K562 (cell line): ENCODE data around the gene CABP2. TPM values are rescaled to one million over a fixed set of nuclear protein-coding genes. Genes with fewer than 3 reads are reported as not detected.

Experiments
- HSF4 ChIP-seq: fragments of 250-450 bp; sonication (Bioruptor Pico); IDR thresholded peaks from 2 replicates; pipeline ENCODE4 v2.1.2; 2022; ENCODE audit warnings: mild to moderate bottlenecking, moderate library complexity, borderline replicate concordance
- PHF8 ChIP-seq: fragments of 200-600 bp; sonication (generic); IDR thresholded peaks from 2 replicates; pipeline ENCODE4 v1.6.1; 2012; ENCODE audit warnings: mixed run types, mild to moderate bottlenecking, inconsistent platforms, low read length, moderate library complexity, borderline replicate concordance
- RREB1 ChIP-seq: fragments of 250-450 bp; sonication (Bioruptor Pico); IDR thresholded peaks from 2 replicates; pipeline ENCODE4 v1.4.0; 2020
- SOX6 ChIP-seq: fragments of 450-650 bp; IDR thresholded peaks from 2 replicates; pipeline ENCODE4 v1.6.1; 2014; ENCODE audit warnings: mild to moderate bottlenecking
- ZNF239 ChIP-seq: fragments of 250-450 bp; sonication (Bioruptor Pico); IDR thresholded peaks from 2 replicates; pipeline ENCODE4 v1.4.0; 2020; ENCODE audit warnings: mild to moderate bottlenecking
- microRNA-seq: library from miRNA; unstranded; fragments of <30 nt; microRNA quantifications from one replicate; pipeline ENCODE4, GENCODE V29; 2018; ENCODE audit warnings: borderline microRNAs expressed
- polyA plus RNA-seq, 8 experiments: library from polyadenylated mRNA; depleted of rRNA in 4 of 8; stranded (reverse) in 5 of 8; unstranded in 3 of 8; fragments of >200 nt; fragmentation: Nextera tagmentation in 2 of 8; fragmentation: Illumina TruSeq in 1 of 8; extraction: Ambion mirVana in 2 of 8; extraction: Trizol in 1 of 8; gene quantifications; 2 replicates each; pipeline versions ENCODE4 v1.2.1 to v1.2.3, GENCODE V29; 2011 to 2014; ENCODE audit warnings: inconsistent platforms in 1 of 8, missing spikeins in 1 of 8
- small RNA-seq: library from RNA; depleted of rRNA; stranded (forward); fragments of <200 nt; gene quantifications from one replicate; pipeline ENCODE3, GENCODE V24; 2014
- total RNA-seq, 7 experiments: library from RNA; depleted of rRNA in 6 of 7; stranded (reverse); fragments of >200 nt in 6 of 7; fragmentation: Illumina TruSeq in 2 of 7; extraction: Trizol in 2 of 7; gene quantifications; 2 replicates each; pipeline versions ENCODE4 v1.2.1 to v1.2.3, GENCODE V29; 2011 to 2021; ENCODE audit warnings: low replicate concordance in 1 of 7

The CABP2 gene
- total and polyA plus RNA-seq, 9 of the 15 experiments (the other 6 are each of a cell fraction or from before 2014, with no cell fraction given): not detected

GRCh38 chr11:67469508-67469811 lies 53.8 kb downstream of the CABP2 start (continued):
- TF ChIP-seq RREB1 (CRISPR knock-in tag) (no peak), SOX6 (no peak), HSF4 (CRISPR knock-in tag) (no peak), ZNF239 (CRISPR knock-in tag) (peak; percentile 38; the same call in 1 of the 2 replicates), PHF8 (no peak)

Small RNA genes lying within 50 kb of the gene (microRNA-seq; reads per million reads assigned to microRNA genes)
- gene MIR6752: not detected

Small RNA genes lying within 50 kb of the gene (small RNA-seq; reads per million reads assigned to genes)
- not detected for gene MIR6752

Other genes with a start within 250 kb of the CABP2 start
Only the 7 nearest of the 23 such genes appear.
- gene GPR152, start 70.7 kb downstream of the CABP2 start, total RNA-seq (2014; rRNA removed): not detected in 2 replicates
- not detected in 2 replicates for gene GPR152, start 70.7 kb downstream of the CABP2 start, total RNA-seq (2014; rRNA removed; fragmentation: Illumina TruSeq; extraction: Trizol)
- not detected in 2 replicates for gene GPR152, start 70.7 kb downstream of the CABP2 start, total RNA-seq (2015; rRNA removed; fragmentation: Illumina TruSeq; extraction: Trizol)
- not detected in 2 replicates for gene GPR152, start 70.7 kb downstream of the CABP2 start, total RNA-seq (2021)
- not detected in 2 replicates for gene GPR152, start 70.7 kb downstream of the CABP2 start, polyA plus RNA-seq (2011; rRNA removed)
- gene GPR152, start 70.7 kb downstream of the CABP2 start, polyA plus RNA-seq (2014; fragmentation: Illumina TruSeq; extraction: Trizol): not detected in 2 replicates
- not detected for gene GPR152, start 70.7 kb downstream of the CABP2 start, polyA plus RNA-seq (2014; fragmentation: Nextera tagmentation; extraction: Ambion mirVana)
- gene GPR152, start 70.7 kb downstream of the CABP2 start, polyA plus RNA-seq (2014; rRNA removed): not detected in 2 replicates
- not detected in 2 replicates for gene CABP4, start 68.1 kb downstream of the CABP2 start, total RNA-seq (2014; rRNA removed)
- not detected in 2 replicates for gene CABP4, start 68.1 kb downstream of the CABP2 start, total RNA-seq (2014; rRNA removed; fragmentation: Illumina TruSeq; extraction: Trizol)
- 0.11 TPM in 1 of 2 replicates, not detected in the other for gene CABP4, start 68.1 kb downstream of the CABP2 start, total RNA-seq (2015; rRNA removed; fragmentation: Illumina TruSeq; extraction: Trizol)
- not detected in 2 replicates for gene CABP4, start 68.1 kb downstream of the CABP2 start, total RNA-seq (2021)
- gene CABP4, start 68.1 kb downstream of the CABP2 start, polyA plus RNA-seq (2011; rRNA removed): 0.08 TPM in 1 of 2 replicates, not detected in the other
- gene CABP4, start 68.1 kb downstream of the CABP2 start, polyA plus RNA-seq (2014; fragmentation: Illumina TruSeq; extraction: Trizol): not detected in 2 replicates
- gene CABP4, start 68.1 kb downstream of the CABP2 start, polyA plus RNA-seq (2014; fragmentation: Nextera tagmentation; extraction: Ambion mirVana): not detected
- gene CABP4, start 68.1 kb downstream of the CABP2 start, polyA plus RNA-seq (2014; rRNA removed): not detected in 2 replicates
- gene TMEM134, start 54.2 kb downstream of the CABP2 start, total RNA-seq (2014; rRNA removed): 10.7 and 23.4 TPM in 2 replicates
- 1.3 and 1.5 TPM in 2 replicates for gene TMEM134, start 54.2 kb downstream of the CABP2 start, total RNA-seq (2014; rRNA removed; fragmentation: Illumina TruSeq; extraction: Trizol)
- 10.3 and 10.7 TPM in 2 replicates for gene TMEM134, start 54.2 kb downstream of the CABP2 start, total RNA-seq (2015; rRNA removed; fragmentation: Illumina TruSeq; extraction: Trizol)
- 19.2 and 19.3 TPM in 2 replicates for gene TMEM134, start 54.2 kb downstream of the CABP2 start, total RNA-seq (2021)
- 17.5 and 26.2 TPM in 2 replicates for gene TMEM134, start 54.2 kb downstream of the CABP2 start, polyA plus RNA-seq (2011; rRNA removed)
- gene TMEM134, start 54.2 kb downstream of the CABP2 start, polyA plus RNA-seq (2014; fragmentation: Illumina TruSeq; extraction: Trizol): 6.3 and 11.1 TPM in 2 replicates
- gene TMEM134, start 54.2 kb downstream of the CABP2 start, polyA plus RNA-seq (2014; fragmentation: Nextera tagmentation; extraction: Ambion mirVana): 1 to 10 TPM in 1 of 2 experiments, under 1 TPM in 1; 0.63 to 1.4 TPM
- gene TMEM134, start 54.2 kb downstream of the CABP2 start, polyA plus RNA-seq (2014; rRNA removed): 48.4 and 58.9 TPM in 2 replicates
- 92.5 and 101 TPM in 2 replicates for gene AIP, start 40.4 kb downstream of the CABP2 start, total RNA-seq (2014; rRNA removed)
- gene AIP, start 40.4 kb downstream of the CABP2 start, total RNA-seq (2014; rRNA removed; fragmentation: Illumina TruSeq; extraction: Trizol): 16.6 and 37.0 TPM in 2 replicates
- gene AIP, start 40.4 kb downstream of the CABP2 start, total RNA-seq (2015; rRNA removed; fragmentation: Illumina TruSeq; extraction: Trizol): 50.3 and 52.7 TPM in 2 replicates
- gene AIP, start 40.4 kb downstream of the CABP2 start, total RNA-seq (2021): 71.2 and 78.3 TPM in 2 replicates
- gene AIP, start 40.4 kb downstream of the CABP2 start, polyA plus RNA-seq (2011; rRNA removed): 66.6 and 98.4 TPM in 2 replicates
- gene AIP, start 40.4 kb downstream of the CABP2 start, polyA plus RNA-seq (2014; fragmentation: Illumina TruSeq; extraction: Trizol): 40.2 and 66.9 TPM in 2 replicates
- gene AIP, start 40.4 kb downstream of the CABP2 start, polyA plus RNA-seq (2014; fragmentation: Nextera tagmentation; extraction: Ambion mirVana): 10 to 100 TPM in 1 of 2 experiments, 1 to 10 TPM in 1; 5.2 to 16.2 TPM
- gene AIP, start 40.4 kb downstream of the CABP2 start, polyA plus RNA-seq (2014; rRNA removed): 85.1 and 92.7 TPM in 2 replicates
- 33.6 and 47.6 TPM in 2 replicates for gene PITPNM1, start 18.1 kb downstream of the CABP2 start, total RNA-seq (2014; rRNA removed)
- 9.3 and 11.2 TPM in 2 replicates for gene PITPNM1, start 18.1 kb downstream of the CABP2 start, total RNA-seq (2014; rRNA removed; fragmentation: Illumina TruSeq; extraction: Trizol)
- gene PITPNM1, start 18.1 kb downstream of the CABP2 start, total RNA-seq (2015; rRNA removed; fragmentation: Illumina TruSeq; extraction: Trizol): 17.4 and 17.7 TPM in 2 replicates
- 50.2 and 53.7 TPM in 2 replicates for gene PITPNM1, start 18.1 kb downstream of the CABP2 start, total RNA-seq (2021)
- 14.7 and 18.8 TPM in 2 replicates for gene PITPNM1, start 18.1 kb downstream of the CABP2 start, polyA plus RNA-seq (2011; rRNA removed)
- gene PITPNM1, start 18.1 kb downstream of the CABP2 start, polyA plus RNA-seq (2014; fragmentation: Illumina TruSeq; extraction: Trizol): 16.0 and 24.4 TPM in 2 replicates
- gene PITPNM1, start 18.1 kb downstream of the CABP2 start, polyA plus RNA-seq (2014; fragmentation: Nextera tagmentation; extraction: Ambion mirVana): under 1 TPM; 0.11 to 0.25 TPM
- 35.0 and 42.3 TPM in 2 replicates for gene PITPNM1, start 18.1 kb downstream of the CABP2 start, polyA plus RNA-seq (2014; rRNA removed)
- gene CDK2AP2, start 15.3 kb downstream of the CABP2 start, total RNA-seq (2014; rRNA removed): 34.6 and 53.3 TPM in 2 replicates
- 5.4 and 7.5 TPM in 2 replicates for gene CDK2AP2, start 15.3 kb downstream of the CABP2 start, total RNA-seq (2014; rRNA removed; fragmentation: Illumina TruSeq; extraction: Trizol)
- 21.7 and 22.1 TPM in 2 replicates for gene CDK2AP2, start 15.3 kb downstream of the CABP2 start, total RNA-seq (2015; rRNA removed; fragmentation: Illumina TruSeq; extraction: Trizol)
- gene CDK2AP2, start 15.3 kb downstream of the CABP2 start, total RNA-seq (2021): 47.4 and 50.2 TPM in 2 replicates
- gene CDK2AP2, start 15.3 kb downstream of the CABP2 start, polyA plus RNA-seq (2011; rRNA removed): 11.4 and 28.8 TPM in 2 replicates
- 41.5 and 56.9 TPM in 2 replicates for gene CDK2AP2, start 15.3 kb downstream of the CABP2 start, polyA plus RNA-seq (2014; fragmentation: Illumina TruSeq; extraction: Trizol)
- 1 to 10 TPM; 4.4 to 8.4 TPM for gene CDK2AP2, start 15.3 kb downstream of the CABP2 start, polyA plus RNA-seq (2014; fragmentation: Nextera tagmentation; extraction: Ambion mirVana)
- 34.6 and 37.1 TPM in 2 replicates for gene CDK2AP2, start 15.3 kb downstream of the CABP2 start, polyA plus RNA-seq (2014; rRNA removed)
- gene GSTP1, start 60.4 kb upstream of the CABP2 start, total RNA-seq (2014; rRNA removed): 2,150 and 3,084 TPM in 2 replicates
- gene GSTP1, start 60.4 kb upstream of the CABP2 start, total RNA-seq (2014; rRNA removed; fragmentation: Illumina TruSeq; extraction: Trizol): 412 and 592 TPM in 2 replicates
- gene GSTP1, start 60.4 kb upstream of the CABP2 start, total RNA-seq (2015; rRNA removed; fragmentation: Illumina TruSeq; extraction: Trizol): 1,399 and 1,422 TPM in 2 replicates
- 1,400 and 1,492 TPM in 2 replicates for gene GSTP1, start 60.4 kb upstream of the CABP2 start, total RNA-seq (2021)
- 910 and 997 TPM in 2 replicates for gene GSTP1, start 60.4 kb upstream of the CABP2 start, polyA plus RNA-seq (2011; rRNA removed)
- 1,177 and 1,409 TPM in 2 replicates for gene GSTP1, start 60.4 kb upstream of the CABP2 start, polyA plus RNA-seq (2014; fragmentation: Illumina TruSeq; extraction: Trizol)
- 1,000 to 10,000 TPM in 1 of 2 experiments, 100 to 1,000 TPM in 1; 739 to 1,204 TPM for gene GSTP1, start 60.4 kb upstream of the CABP2 start, polyA plus RNA-seq (2014; fragmentation: Nextera tagmentation; extraction: Ambion mirVana)
- gene GSTP1, start 60.4 kb upstream of the CABP2 start, polyA plus RNA-seq (2014; rRNA removed): 1,679 and 1,695 TPM in 2 replicates